GM21390 (cell line): ENCODE results near the gene CFAP61.

Experiments
- ATAC-seq: cut with Tn5 transposase; IDR thresholded peaks from one replicate; pipeline ENCODE4 v1.9.1; 2021; ENCODE audit not compliant: unreplicated experiment

The CFAP61 gene

GRCh38 chr20:20272686-20273085 is 220.4 kb downstream of the CFAP61 start:
- no peak for ATAC-seq

GRCh38 chr20:20273286-20273685 is 221.0 kb downstream of the CFAP61 start:
- ATAC-seq = no peak

GRCh38 chr20:20274821-20275220 is 222.5 kb downstream of the CFAP61 start:
- ATAC-seq = no peak

GRCh38 chr20:20275636-20276035 is 223.3 kb downstream of the CFAP61 start:
- no peak for ATAC-seq

- no peak for ATAC-seq
These were observed 224.6 kb downstream of the CFAP61 start for GRCh38 chr20:20276811-20277530.

GRCh38 chr20:20277894-20278335 is 225.6 kb downstream of the CFAP61 start:
- ATAC-seq = no peak

- ATAC-seq = no peak
These were observed 233.7 kb downstream of the CFAP61 start for GRCh38 chr20:20286061-20286460.

- no peak for ATAC-seq
These were observed 237.0 kb downstream of the CFAP61 start for GRCh38 chr20:20289331-20289730.

- ATAC-seq = no peak
These were observed 240.1 kb downstream of the CFAP61 start for GRCh38 chr20:20292472-20292871.

GRCh38 chr20:20293141-20293540 is 240.8 kb downstream of the CFAP61 start:
- ATAC-seq = no peak

GRCh38 chr20:20293691-20294385 is 241.5 kb downstream of the CFAP61 start:
- ATAC-seq = no peak

- no peak for ATAC-seq
These were observed 243.5 kb downstream of the CFAP61 start for GRCh38 chr20:20295621-20296498.

- ATAC-seq = no peak
These were observed 244.8 kb downstream of the CFAP61 start for GRCh38 chr20:20297181-20297580.

GRCh38 chr20:20297752-20298151 is 245.4 kb downstream of the CFAP61 start:
- no peak for ATAC-seq

- ATAC-seq = no peak
These were observed 247.6 kb downstream of the CFAP61 start for GRCh38 chr20:20299904-20300303.

- no peak for ATAC-seq
These were observed 251.0 kb downstream of the CFAP61 start for GRCh38 chr20:20303320-20303719.

GRCh38 chr20:20303742-20304141 is 251.4 kb downstream of the CFAP61 start:
- no peak for ATAC-seq

GRCh38 chr20:20304942-20305341 is 252.6 kb downstream of the CFAP61 start:
- no peak for ATAC-seq

GRCh38 chr20:20312562-20312961 is 260.2 kb downstream of the CFAP61 start:
- no peak for ATAC-seq

- ATAC-seq = peak; percentile 91
These were observed 264.9 kb downstream of the CFAP61 start for GRCh38 chr20:20317195-20317594.

GRCh38 chr20:20317621-20318364 is 265.5 kb downstream of the CFAP61 start:
- peak; percentile 36 for ATAC-seq
